GM13976 (cell line): ENCODE results near the gene CCDC124.
"Not testable (repeated sequence)": the region's sequence is repeated elsewhere in the genome, so short reads cannot be mapped to it uniquely, and the experiment has no call there.

ENCODE experiments used
- DNase-seq: peaks from one replicate; pipeline ENCODE4 v3.0.0; 2012; ENCODE audit warnings: low spot score
- in situ Hi-C: fragments of 300-500 bp; cut with MboI; formaldehyde crosslinking; loops from one replicate; pipeline ENCODE4 v1.12.0; 2022; ENCODE audit warnings: low sequenced_read_pairs, mixed read lengths, inconsistent platforms; ENCODE audit not compliant: unreplicated experiment
- TF ChIP-seq, protein P1 (sequence below): IDR thresholded peaks from 2 replicates; pipeline ENCODE4 v1.5.1; 2012; ENCODE audit warnings: borderline replicate concordance, mild to moderate bottlenecking; ENCODE audit not compliant: insufficient read depth; ENCODE audit errors: extremely low read depth, missing control alignments, control extremely low read depth

Gene CCDC124, protein sequence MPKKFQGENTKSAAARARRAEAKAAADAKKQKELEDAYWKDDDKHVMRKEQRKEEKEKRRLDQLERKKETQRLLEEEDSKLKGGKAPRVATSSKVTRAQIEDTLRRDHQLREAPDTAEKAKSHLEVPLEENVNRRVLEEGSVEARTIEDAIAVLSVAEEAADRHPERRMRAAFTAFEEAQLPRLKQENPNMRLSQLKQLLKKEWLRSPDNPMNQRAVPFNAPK

DNA sequence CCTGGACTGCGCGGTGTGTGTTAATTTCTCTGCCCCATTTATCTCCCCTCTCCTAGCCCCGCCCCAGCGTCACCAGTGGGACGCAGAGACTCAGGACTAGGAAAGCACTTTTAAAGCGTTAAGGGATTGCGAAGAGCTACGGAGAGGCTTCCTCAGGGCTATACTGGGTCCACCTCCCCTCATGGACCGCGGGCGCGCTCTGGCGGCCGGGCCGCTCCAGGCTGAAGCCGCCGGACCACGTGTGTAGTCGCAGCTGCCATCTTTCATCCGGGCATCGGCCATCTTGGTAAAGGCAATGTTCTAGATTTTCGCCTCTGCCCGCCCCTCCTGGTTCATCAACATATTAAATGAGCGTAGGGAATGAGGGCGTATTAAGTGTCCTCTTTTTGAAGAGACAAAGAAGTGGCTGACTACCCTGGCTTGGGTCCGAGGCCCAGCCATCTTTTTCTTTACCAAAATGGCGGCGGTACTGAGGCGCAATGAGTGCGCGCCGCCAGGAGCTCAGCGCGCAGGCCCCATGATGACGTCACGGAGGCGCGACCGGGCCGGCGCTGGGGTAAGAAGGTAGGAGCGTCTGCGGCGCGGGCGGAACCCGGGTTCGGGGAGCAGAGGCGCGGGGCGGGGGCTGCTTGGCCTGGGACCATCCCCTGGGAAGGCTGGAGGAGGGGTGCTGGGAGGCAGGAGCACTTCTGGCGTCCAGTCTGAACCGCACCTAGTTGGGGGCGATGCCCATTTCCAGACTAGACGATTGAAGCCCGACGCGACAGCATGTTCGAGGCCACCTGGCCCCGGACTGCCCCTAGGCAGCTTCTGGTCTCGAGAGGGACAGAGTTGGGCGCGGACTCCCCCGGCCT lies at the start of gene CCDC124:
Gene CCDC124, plus strand, starts transcription at position 531 of the 854 bp plus-strand sequence. CDS start 3,406 bp downstream, outside the sequence.
- peak; percentile 94 for DNase-seq
- TF ChIP-seq, protein P1, sequence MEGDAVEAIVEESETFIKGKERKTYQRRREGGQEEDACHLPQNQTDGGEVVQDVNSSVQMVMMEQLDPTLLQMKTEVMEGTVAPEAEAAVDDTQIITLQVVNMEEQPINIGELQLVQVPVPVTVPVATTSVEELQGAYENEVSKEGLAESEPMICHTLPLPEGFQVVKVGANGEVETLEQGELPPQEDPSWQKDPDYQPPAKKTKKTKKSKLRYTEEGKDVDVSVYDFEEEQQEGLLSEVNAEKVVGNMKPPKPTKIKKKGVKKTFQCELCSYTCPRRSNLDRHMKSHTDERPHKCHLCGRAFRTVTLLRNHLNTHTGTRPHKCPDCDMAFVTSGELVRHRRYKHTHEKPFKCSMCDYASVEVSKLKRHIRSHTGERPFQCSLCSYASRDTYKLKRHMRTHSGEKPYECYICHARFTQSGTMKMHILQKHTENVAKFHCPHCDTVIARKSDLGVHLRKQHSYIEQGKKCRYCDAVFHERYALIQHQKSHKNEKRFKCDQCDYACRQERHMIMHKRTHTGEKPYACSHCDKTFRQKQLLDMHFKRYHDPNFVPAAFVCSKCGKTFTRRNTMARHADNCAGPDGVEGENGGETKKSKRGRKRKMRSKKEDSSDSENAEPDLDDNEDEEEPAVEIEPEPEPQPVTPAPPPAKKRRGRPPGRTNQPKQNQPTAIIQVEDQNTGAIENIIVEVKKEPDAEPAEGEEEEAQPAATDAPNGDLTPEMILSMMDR = peak; percentile 96
- in situ Hi-C loops = loop anchor here (25.0 kb wide), 1 partner anchor 130 kb away; no protein-coding TSS in a partner anchor

GRCh38 chr19:17883627-17884410 lies 49.0 kb upstream of the CCDC124 start:
- TF ChIP-seq, protein P1 = no peak
- DNase-seq = no peak
- in situ Hi-C loops = no loop called here

DNA sequence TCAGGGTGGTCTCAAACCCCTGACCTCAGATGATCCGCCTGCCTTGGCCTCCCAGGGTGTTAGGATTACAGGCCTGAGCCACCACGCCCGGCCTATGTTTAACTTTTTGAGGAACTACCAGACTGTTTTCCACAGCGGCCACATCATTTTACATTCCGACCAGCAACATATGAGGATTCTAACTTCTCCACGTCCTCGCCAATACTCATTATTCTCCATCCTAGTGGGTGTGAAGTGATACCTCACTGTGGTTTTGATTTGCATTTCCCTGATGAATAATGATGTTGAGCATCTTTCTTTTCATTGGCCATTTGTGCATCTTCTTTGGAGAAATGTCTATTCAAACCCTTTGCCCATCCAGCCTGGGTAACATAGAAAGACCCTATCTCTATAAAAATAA lies 46.3 kb upstream of the CCDC124 start:
- DNase-seq = no peak
- TF ChIP-seq, protein P1 = no peak
- in situ Hi-C loops = no loop called here

DNA sequence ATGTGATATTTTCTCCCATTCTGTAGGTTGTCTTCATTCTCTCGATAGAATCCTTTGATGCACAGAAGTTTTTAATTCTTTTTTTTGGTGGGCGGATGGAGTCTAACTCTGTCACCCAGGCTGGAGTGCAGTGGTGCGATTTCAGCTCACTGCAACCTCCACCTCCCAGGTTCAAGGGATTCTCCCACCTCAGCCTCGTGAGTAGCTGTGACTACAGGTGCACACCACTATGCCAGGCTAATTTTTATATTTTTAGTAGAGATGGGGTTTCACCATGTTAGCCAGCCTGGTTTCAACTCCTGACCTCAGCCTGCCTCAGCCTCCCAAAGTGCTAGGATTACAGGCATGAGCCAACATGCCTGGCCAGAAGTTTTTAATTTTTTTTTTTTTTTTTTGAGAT lies 45.6 kb upstream of the CCDC124 start:
- in situ Hi-C loops, DNase-seq: not testable (repeated sequence)

- in situ Hi-C loops = no loop called here
- DNase-seq = no peak
- TF ChIP-seq, protein P1 = no peak
These were observed 44.6 kb upstream of the CCDC124 start for GRCh38 chr19:17888260-17888659.

DNA sequence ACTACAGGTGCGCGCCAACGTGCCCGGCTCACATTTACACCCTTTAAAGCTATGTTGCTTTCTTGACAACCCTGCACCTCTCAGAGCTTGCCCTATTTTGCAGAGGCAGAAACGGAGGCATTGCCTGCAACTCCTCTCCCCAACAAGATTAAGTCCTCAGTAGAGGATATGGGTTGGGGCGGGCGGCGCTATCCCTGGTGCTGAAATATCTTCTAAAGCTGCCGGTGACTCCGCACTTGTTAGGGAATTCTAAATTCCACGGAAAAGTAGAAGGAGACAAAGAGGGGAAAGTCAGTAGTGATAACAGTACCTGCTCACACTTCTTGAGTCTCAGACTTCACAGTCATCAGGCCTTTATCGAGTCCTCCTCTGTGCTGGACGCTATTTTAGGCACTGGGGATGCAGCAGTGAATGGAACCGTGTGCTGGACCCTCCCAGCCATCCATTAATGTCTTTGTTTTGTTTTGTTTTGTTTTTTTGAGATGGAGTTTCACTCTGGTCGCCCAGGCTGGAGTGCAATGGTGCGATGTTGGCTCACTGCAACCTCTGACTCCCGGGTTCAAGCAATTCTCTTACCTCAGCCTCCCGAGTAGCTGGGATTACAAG lies 43.1 kb upstream of the CCDC124 start:
- in situ Hi-C loops = no loop called here
- TF ChIP-seq, protein P1 = no peak
- DNase-seq = peak; percentile 49
